ENCODE measurements around the gene KRTAP20-2. TPM values are rescaled to one million over a fixed set of nuclear protein-coding genes. Genes with fewer than 3 reads are reported as not detected.

The KRTAP20-2 gene
- total and polyA plus RNA-seq, 8 donors: not detected

- no peaks in the 10 kb centered on the region for H3K27me3 ChIP-seq
- DNase-seq: no peak
- no peak for ATAC-seq
- no peak overlapping the region for H3K4me3 ChIP-seq
- no peak overlapping the region for H3K27ac ChIP-seq
- peaks cover 0 to 17% of the 10 kb centered on the region in 2 donors for H3K9me3 ChIP-seq
- no peaks in the 10 kb centered on the region for H3K4me1 ChIP-seq
- no peaks in the 10 kb centered on the region for H3K36me3 ChIP-seq
- TF ChIP-seq CTCF (IDR thresholded peaks at IDR 0.05): no peak
- intact Hi-C loops (cut with DNase I): no loop called here
Measured at GRCh38 chr21:30629200-30629599, 5.8 kb upstream of the KRTAP20-2 start.

GRCh38 chr21:30638686-30639085, 3.7 kb downstream of the KRTAP20-2 start:
- H3K36me3 ChIP-seq: no peaks in the 10 kb centered on the region
- H3K4me1 ChIP-seq: no peaks in the 10 kb centered on the region
- ATAC-seq (no peak), DNase-seq (no peak)
- H3K27ac ChIP-seq: no peak overlapping the region
- TF ChIP-seq CTCF (IDR thresholded peaks at IDR 0.05): no peak
- no peak overlapping the region for H3K4me3 ChIP-seq
- H3K27me3 ChIP-seq: no peaks in the 10 kb centered on the region
- H3K9me3 ChIP-seq: peaks cover 0 to 16% of the 10 kb centered on the region in 2 donors
- intact Hi-C loops (cut with DNase I): no loop called here

GRCh38 chr21:30642564-30642963, 7.6 kb downstream of the KRTAP20-2 start, which contains the start of gene KRTAP20-3:
Gene KRTAP20-3 (plus strand): TSS chr21:30642864.
- Histone ChIP-seq H3K9me3 (peaks cover 0 to 19% of the 10 kb centered on the region in 2 donors), H3K4me3 (no peak within 1 kb of the TSS), H3K36me3 (no peaks in the 10 kb centered on the region), H3K27ac (no peak within 1 kb of the TSS), H3K27me3 (no peaks in the 10 kb centered on the region), H3K4me1 (no peaks in the 10 kb centered on the region)
- no peak for TF ChIP-seq CTCF (IDR thresholded peaks at IDR 0.05)
- intact Hi-C loops (cut with DNase I): no loop called here
- DNase-seq (no peak), ATAC-seq (no peak)

- no peaks in the 10 kb centered on the region for H3K27me3 ChIP-seq
- no peak for TF ChIP-seq CTCF (IDR thresholded peaks at IDR 0.05)
- intact Hi-C loops (cut with DNase I): no loop called here
- DNase-seq: no peak
- H3K36me3 ChIP-seq: no peaks in the 10 kb centered on the region
- no peak for ATAC-seq
- H3K9me3 ChIP-seq: peaks cover 0 to 7% of the 10 kb centered on the region in 2 donors
- H3K4me3 ChIP-seq: no peak overlapping the region
- H3K27ac ChIP-seq: no peak overlapping the region
- H3K4me1 ChIP-seq: no peaks in the 10 kb centered on the region
Measured at GRCh38 chr21:30646904-30647414, 12.0 kb downstream of the KRTAP20-2 start.

GRCh38 chr21:30652891-30653290, 17.9 kb downstream of the KRTAP20-2 start:
- Histone ChIP-seq H3K9me3 (no peaks in the 10 kb centered on the region), H3K27ac (no peak overlapping the region), H3K36me3 (no peaks in the 10 kb centered on the region), H3K4me3 (no peak overlapping the region), H3K4me1 (no peaks in the 10 kb centered on the region), H3K27me3 (no peaks in the 10 kb centered on the region)
- intact Hi-C loops (cut with DNase I): no loop called here
- TF ChIP-seq CTCF (IDR thresholded peaks at IDR 0.05): no peak
- no peak for DNase-seq
- no peak for ATAC-seq
